ENCODE measurements around the gene MYOD1.

GRCh38 chr11:17767301-17767885 is 48.0 kb downstream of the MYOD1 start:
- TF ChIP-seq EP300 (IDR thresholded peaks at IDR 0.05), result no peak
- TF ChIP-seq, protein P1, sequence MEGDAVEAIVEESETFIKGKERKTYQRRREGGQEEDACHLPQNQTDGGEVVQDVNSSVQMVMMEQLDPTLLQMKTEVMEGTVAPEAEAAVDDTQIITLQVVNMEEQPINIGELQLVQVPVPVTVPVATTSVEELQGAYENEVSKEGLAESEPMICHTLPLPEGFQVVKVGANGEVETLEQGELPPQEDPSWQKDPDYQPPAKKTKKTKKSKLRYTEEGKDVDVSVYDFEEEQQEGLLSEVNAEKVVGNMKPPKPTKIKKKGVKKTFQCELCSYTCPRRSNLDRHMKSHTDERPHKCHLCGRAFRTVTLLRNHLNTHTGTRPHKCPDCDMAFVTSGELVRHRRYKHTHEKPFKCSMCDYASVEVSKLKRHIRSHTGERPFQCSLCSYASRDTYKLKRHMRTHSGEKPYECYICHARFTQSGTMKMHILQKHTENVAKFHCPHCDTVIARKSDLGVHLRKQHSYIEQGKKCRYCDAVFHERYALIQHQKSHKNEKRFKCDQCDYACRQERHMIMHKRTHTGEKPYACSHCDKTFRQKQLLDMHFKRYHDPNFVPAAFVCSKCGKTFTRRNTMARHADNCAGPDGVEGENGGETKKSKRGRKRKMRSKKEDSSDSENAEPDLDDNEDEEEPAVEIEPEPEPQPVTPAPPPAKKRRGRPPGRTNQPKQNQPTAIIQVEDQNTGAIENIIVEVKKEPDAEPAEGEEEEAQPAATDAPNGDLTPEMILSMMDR (IDR thresholded peaks at IDR 0.05), result no peak
- no peak for TF ChIP-seq POLR2AphosphoS5 (IDR thresholded peaks at IDR 0.05)
- TF ChIP-seq POLR2A (IDR thresholded peaks at IDR 0.05; ENCODE audit: low read depth), result no peak

All from esophagus muscularis mucosa (tissue), 4 donors.